ENCODE results near the gene RAD23A. TPM values are rescaled to one million over a fixed set of nuclear protein-coding genes. Genes with fewer than 3 reads are reported as not detected.
"Not testable (repeated sequence)": the region's sequence is repeated elsewhere in the genome, so short reads cannot be mapped to it uniquely, and the experiment has no call there.

Gene RAD23A
- total and polyA plus RNA-seq, 9 of the 15 experiments (the other 6 are each of a cell fraction or from before 2014, with no cell fraction given): 9.5 to 181 (median 101) TPM

DNA sequence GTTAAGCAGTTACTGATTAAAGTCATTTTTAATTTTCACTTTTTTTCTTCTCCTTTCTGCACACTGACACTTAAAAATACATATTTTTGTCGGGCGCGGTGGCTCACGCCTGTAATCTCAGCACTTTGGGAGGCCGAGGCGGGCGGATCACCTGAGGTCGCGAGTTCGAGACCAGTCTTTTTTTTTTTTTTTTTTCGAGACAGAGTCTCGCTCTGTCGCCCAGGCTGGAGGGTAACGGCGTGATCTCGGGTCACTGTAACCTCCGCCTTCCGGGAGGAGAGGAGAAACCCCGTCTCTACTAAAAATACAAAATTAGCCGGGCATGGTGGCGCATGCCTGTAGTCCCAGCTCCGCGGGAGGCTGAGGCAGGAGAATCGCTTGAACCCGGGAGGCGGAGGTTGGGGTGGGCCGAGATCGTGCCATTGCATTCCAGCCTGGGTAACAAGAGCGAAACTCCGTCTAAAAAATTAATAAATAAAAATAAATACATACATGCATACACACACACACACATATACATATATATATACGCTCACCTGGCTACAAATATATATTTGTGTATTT, 11.8 kb downstream of the RAD23A start (continued):
- TF ChIP-seq KLF1 (tag; IDR thresholded peaks at IDR 0.05) (peak; percentile 97), SMARCA5 (IDR thresholded peaks at IDR 0.05) (peak; percentile 54; the same call in 1 of the 2 replicates), ADNP (tag; IDR thresholded peaks at IDR 0.05) (peak; percentile 97), CXXC5 (CRISPR knock-in tag; IDR thresholded peaks at IDR 0.05) (0 out of 2 replicates have a peak, but pooled peaks have one; percentile 49), GABPB1 (CRISPR knock-in tag; IDR thresholded peaks at IDR 0.05) (0 out of 2 replicates have a peak, but pooled peaks have one; percentile 10), TRIM25 (IDR thresholded peaks at IDR 0.05; ENCODE audit: borderline replicate concordance) (0 out of 2 replicates have a peak, but pooled peaks have one; percentile 79), NFRKB (IDR thresholded peaks at IDR 0.05; ENCODE audit: low read depth) (peak; percentile 49; the same call in 1 of the 2 replicates), EGR1 (conservative IDR thresholded peaks at IDR 0.05) (0 out of 2 replicates have a peak, but pooled peaks have one; percentile 1), MLLT1 (IDR thresholded peaks at IDR 0.05) (peak; percentile 35 to 56; a peak in 1 of 4 replicates), AFF1 (IDR thresholded peaks at IDR 0.05; ENCODE audit: low read depth in 1 of 2, partially characterized antibody in 2 of 2) (peak in 1 of 2 experiments; percentile 62), TAF9B (IDR thresholded peaks at IDR 0.05; ENCODE audit: partially characterized antibody) (peak; percentile 8), TOE1 (IDR thresholded peaks at IDR 0.05; ENCODE audit: borderline replicate concordance) (0 out of 2 replicates have a peak, but pooled peaks have one; percentile 34), GABPA (tag; conservative IDR thresholded peaks at IDR 0.05; ENCODE audit: low read depth) (peak; percentile 24; the same call in 1 of the 2 replicates), NRF1 (conservative IDR thresholded peaks at IDR 0.05 in 1 of 2, IDR thresholded peaks at IDR 0.05 in 1 of 2) (0 out of 4 replicates have a peak, but pooled peaks of 1 of the 2 experiments have one; percentile 3), SMARCE1 (IDR thresholded peaks at IDR 0.05) (peak; percentile 56), TAL1 (IDR thresholded peaks at IDR 0.05) (peak; percentile 20; the same call in 1 of the 2 replicates), TRIM28 (IDR thresholded peaks at IDR 0.05) (peak; percentile 74)
- TF ChIP-seq, protein P1, sequence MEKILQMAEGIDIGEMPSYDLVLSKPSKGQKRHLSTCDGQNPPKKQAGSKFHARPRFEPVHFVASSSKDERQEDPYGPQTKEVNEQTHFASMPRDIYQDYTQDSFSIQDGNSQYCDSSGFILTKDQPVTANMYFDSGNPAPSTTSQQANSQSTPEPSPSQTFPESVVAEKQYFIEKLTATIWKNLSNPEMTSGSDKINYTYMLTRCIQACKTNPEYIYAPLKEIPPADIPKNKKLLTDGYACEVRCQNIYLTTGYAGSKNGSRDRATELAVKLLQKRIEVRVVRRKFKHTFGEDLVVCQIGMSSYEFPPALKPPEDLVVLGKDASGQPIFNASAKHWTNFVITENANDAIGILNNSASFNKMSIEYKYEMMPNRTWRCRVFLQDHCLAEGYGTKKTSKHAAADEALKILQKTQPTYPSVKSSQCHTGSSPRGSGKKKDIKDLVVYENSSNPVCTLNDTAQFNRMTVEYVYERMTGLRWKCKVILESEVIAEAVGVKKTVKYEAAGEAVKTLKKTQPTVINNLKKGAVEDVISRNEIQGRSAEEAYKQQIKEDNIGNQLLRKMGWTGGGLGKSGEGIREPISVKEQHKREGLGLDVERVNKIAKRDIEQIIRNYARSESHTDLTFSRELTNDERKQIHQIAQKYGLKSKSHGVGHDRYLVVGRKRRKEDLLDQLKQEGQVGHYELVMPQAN (IDR thresholded peaks at IDR 0.05; ENCODE audit: borderline replicate concordance): 0 out of 2 replicates have a peak, but pooled peaks have one; percentile 6
- TF ChIP-seq TOE1 (CRISPR knock-in tag; IDR thresholded peaks at IDR 0.05; ENCODE audit: borderline replicate concordance, low read depth): not testable (repeated sequence)

Data from K562 (cell line).